PC-3 (cell line): ENCODE results near the gene ANKH. TPM values are rescaled to one million over a fixed set of nuclear protein-coding genes. Genes with fewer than 3 reads are reported as not detected.

Source experiments
- microRNA-seq: library from miRNA; unstranded; fragments of <30 nt; microRNA quantifications from one replicate; pipeline ENCODE4 v1.1.0, GENCODE V29; 2020; ENCODE audit not compliant: unreplicated experiment
- total RNA-seq: library from RNA; depleted of rRNA; stranded (reverse); fragments of >200 nt; gene quantifications from 2 replicates; pipeline ENCODE4 v1.2.3, GENCODE V29; 2014; rRNA removed

Gene ANKH
- total RNA-seq, 1 experiment from 2014 or later = 11.6 TPM

Small RNAs within 50 kb of the gene (microRNA-seq; reads per million reads assigned to microRNA genes)
- not detected for gene MIR4637

Other genes with a start within 250 kb of the ANKH start
- 22.4 and 26.7 TPM in 2 replicates for gene OTULIN, start 207.1 kb downstream of the ANKH start, total RNA-seq